GM21737 (cell line): Measurements from ENCODE around the gene KRT81.
"Not testable (repeated sequence)": the region's sequence is repeated elsewhere in the genome, so short reads cannot be mapped to it uniquely, and the experiment has no call there.

ENCODE experiments used
- ATAC-seq: cut with Tn5 transposase; IDR thresholded peaks from one replicate; pipeline ENCODE4 v1.9.1; 2021; ENCODE audit warnings: mild to moderate bottlenecking, moderate library complexity; ENCODE audit not compliant: unreplicated experiment

KRT81 gene

DNA sequence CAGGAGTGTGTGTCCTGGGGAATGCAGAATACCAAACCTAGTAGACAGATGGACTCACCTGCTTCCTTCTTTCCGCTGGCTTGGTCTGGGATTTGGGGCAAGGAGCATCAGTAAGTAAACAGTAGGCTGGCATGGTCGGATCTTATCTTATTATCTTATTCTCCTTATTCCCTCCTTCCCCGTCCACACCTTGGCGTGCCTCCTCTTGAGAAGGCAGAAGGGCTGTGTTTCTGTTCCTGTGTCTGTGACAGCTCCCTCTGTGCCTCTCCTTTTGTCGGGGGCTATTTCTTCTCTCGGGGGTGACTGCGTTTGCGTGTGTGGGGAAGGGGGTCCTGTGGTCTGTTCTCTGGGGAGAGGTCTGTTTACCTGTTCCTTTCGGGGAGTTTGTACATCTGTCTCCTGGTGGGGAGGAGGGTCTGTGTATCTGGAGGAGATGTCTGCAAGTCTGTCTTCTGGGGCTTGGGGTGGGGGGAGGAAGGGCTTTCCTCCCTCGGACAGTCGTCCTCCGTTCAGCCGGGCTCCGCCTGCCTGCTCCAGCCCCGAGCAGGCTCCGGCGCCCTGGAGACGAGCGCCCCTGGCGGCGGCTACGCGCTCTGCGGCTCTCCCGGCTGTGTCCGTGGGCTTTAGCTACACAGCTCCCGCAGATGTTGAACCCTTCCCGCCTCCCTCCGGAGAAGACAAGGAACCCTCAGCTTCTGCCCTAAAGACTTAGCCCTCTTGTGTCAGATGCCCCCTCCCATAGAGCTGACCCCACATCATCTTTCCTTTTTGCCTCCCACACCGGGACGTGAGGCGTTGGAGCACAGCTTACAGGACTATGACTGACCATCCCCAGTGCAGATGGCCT lies 12.5 kb downstream of the KRT81 start:
- ATAC-seq: no peak

DNA sequence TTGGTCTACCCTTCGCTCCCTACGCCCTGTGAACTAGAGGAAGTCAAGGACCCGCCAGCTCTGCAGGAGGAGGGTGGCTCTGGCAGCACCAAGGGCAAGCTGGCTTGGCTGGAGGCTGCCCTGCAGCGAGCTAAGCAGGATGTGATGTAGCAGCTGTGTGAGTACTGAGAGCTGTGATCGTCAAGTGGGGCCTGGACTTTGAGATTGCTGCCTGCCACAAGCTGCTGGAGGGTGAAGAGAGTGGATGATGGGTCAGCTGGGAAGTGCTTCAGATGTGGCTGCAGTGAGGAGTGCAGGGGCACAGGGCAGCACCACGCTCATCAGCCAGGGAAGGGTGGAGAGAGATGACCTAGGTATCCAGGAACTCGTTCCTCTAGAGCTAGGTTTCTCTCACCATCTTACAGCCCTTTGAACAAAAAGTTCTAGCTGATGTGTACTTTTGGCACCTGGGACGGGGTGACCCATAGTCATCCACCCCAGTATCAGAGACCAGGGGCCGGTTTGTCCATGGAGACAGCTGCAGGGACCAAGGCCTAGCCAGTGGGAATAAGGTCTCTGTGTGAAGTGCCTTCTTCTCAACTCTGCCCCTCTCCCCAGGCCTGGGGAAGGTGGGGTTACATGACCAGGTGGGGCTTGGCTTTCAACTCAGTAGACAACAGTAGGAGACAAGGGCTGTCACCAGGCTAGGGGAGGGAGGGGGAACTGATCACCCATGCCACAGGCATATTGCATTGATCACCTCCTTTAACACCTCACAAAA lies 13.7 kb downstream of the KRT81 start:
- ATAC-seq: no peak

GRCh38 chr12:52275686-52276085 lies 15.6 kb downstream of the KRT81 start:
- no peak for ATAC-seq

GRCh38 chr12:52274521-52275120 lies 16.7 kb downstream of the KRT81 start, which contains the start of gene KRT86:
Gene KRT86, plus strand, starts transcription at chr12:52274645. Its CDS starts 27,272 bp downstream, at chr12:52301917.
- no peak for ATAC-seq

GRCh38 chr12:52271158-52271557 lies 20.2 kb downstream of the KRT81 start:
- ATAC-seq: no peak

DNA sequence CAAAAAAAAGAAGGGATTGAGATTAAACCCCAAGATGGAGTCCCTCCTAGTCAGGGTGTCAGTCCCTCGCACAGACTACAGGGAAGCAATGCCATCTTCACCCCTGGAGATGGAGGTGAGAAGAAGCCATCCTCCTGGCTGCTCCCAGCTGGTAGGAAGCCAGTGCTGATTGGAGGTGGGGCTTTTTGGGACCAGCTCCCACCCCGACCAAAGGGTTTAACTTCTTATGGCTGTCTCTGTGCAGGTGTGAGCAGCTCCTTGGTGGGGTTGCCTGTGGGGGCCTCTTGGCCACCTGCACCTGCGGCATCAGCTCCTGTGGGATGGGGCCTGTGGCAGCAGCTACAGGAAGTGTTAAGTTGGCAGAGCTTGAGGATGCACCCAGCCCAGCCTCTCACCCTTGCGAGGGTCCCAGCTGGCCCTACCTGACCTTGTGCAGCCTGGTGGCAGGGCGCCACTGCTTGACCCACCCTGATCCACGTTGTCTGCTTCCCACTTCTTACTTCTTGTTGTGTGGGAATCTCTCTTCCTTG lies 20.7 kb downstream of the KRT81 start:
- ATAC-seq: no peak

- ATAC-seq: no peak
Measured at GRCh38 chr12:52268212-52268611, 23.1 kb downstream of the KRT81 start.

DNA sequence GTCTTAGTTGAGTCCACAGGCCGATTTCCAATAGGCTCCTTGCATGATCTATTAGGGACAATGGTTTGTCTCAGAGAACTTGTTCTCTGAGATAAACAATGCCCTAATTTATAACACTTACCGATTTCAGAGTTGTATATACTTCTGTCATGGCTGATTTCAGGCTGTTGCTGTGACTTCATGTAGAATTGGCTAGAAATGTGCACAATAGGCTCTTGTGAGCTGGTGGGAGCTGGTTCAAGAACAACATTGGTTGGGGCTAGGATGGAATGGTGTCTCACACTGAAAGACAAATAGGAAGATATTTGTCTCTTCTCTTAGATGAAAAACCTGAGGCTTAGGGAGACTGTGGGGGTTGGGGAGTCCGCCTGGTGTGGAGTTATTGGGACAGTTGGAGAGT lies 23.6 kb downstream of the KRT81 start:
- ATAC-seq: no peak

DNA sequence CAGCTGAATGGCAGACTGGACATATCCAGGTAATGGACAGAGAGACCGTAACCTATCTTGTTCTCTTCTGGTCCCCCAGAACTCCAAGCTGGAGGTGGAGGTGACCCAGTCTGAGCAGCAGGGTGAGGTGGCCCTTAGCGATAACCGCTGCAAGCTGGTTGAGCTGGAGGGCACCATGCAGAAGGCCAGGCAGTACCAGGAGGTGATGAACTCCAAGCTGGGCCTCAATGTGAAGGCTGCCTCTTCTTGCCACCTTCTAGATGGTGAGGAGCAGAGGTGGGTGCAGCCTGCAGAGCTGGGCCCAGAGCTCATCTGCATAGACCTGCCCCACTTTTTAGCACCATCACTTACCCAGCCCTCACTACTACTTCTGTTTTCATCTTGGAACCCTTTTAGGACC lies 24.1 kb downstream of the KRT81 start:
- ATAC-seq: no peak

GRCh38 chr12:52266514-52266913 lies 24.8 kb downstream of the KRT81 start:
- ATAC-seq: no peak

GRCh38 chr12:52264435-52264825 lies 26.9 kb downstream of the KRT81 start:
- ATAC-seq: no peak

GRCh38 chr12:52263761-52264434 lies 27.4 kb downstream of the KRT81 start:
- ATAC-seq: no peak

GRCh38 chr12:52262286-52262685 lies 29.0 kb downstream of the KRT81 start:
- ATAC-seq: no peak

DNA sequence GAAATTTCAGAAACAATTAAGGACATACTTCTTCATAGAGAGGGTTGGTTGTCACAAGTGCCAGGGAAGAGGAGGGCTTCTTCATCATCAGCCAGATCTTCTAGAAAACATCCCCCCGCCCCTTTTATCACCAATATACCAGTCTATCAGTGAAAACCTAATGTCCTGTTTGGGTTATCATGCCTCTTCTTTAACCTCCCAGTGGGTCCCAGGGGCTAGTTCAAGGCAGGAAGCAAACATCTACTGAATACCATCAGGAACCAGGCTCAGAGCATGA lies 30.2 kb downstream of the KRT81 start:
- no peak for ATAC-seq

DNA sequence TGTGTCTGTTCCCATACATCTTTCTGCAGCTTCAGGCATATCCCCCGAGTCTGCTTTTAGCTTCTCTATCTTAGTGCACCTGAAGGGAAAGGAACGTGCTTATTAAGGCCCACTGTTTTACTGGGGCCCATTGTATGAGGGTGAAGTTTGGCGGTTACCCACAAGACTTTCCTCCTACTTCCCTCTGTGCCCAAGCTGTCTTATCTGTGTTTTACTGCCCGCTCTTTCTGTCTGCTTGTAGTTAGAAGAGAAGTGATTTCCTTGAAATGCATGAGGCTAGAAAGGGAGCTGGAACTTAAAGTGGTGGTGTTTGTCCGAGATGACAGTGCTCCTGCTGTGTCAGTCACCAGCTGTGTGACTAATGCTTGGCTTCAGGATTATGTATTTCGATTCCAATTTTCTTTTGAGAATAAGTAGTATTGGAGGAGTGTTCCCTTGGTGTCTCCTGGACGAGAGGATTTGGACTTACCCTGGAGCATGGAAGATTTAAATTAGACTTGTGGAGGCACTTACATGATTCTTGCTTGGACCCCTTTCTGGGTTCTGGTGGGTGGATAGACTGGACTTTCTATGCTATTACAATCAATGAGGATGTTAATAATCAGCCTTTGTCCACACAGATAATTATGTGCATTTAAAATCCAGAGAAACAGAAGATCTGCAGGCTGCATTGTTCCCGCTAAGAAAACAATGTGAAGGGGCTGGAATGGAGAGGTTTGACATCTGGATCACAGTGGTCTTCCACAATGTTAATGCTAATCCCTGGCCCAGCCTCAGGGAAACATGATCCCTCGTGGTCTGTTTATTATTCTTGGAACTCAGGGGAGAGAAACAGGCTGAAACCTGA lies 30.8 kb downstream of the KRT81 start:
- no peak for ATAC-seq

- no peak for ATAC-seq
Measured at GRCh38 chr12:52259657-52260243, 31.6 kb downstream of the KRT81 start.

DNA sequence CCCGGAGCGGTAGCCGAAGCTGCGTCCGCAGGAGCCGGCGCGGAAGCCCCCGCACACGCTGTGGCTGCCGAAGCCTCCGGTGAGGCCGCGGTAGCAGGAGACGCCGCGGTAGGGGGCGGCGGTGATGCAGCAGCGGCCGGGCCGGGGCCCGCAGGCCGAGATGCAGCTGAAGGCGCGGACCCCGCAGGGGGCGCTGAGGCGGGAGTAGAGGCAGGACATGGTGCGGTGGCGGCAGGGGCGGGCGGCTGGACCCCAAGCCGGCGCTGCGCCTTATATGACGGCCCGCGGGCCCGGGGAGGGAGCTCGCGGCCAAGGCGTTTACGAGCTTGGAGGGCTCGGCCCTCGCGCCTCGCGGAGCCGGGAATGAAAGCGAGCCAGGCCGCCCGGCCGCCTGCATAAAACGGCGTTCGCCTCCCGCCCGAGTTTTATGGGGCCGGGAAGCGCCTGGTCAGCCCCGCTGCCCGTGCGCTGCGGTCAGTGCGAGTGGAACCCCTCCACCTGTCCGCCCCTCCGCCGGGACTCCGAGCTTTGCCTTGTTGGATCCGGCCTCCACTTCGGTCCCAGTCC lies 32.9 kb downstream of the KRT81 start:
- ATAC-seq: no peak

DNA sequence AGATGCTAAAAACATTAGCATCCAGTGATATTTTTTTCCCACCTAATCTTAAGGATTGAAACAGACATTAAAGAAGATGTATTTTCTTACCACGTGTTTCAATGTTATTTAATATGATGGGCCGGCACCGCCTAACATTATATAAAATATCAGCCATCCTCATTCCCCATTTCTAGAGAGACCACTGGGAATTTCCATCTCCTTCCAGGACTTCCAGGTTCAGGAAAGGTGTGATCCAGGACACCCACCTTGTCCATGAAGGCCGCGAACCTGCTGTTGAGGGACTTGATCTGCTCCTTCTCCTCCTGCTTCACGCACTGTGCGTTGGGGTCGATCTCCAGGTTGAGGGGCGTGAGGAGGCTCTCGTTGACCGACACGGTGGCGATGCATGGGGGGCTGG lies 33.4 kb downstream of the KRT81 start:
- not testable (repeated sequence) for ATAC-seq

- ATAC-seq: no peak
Measured at GRCh38 chr12:52257074-52257551, 34.2 kb downstream of the KRT81 start.
